AG04450 (cell line): ENCODE measurements around the gene F11. TPM values are rescaled to one million over a fixed set of nuclear protein-coding genes. Genes with fewer than 3 reads are reported as not detected.
"Not testable (repeated sequence)": the region's sequence is repeated elsewhere in the genome, so short reads cannot be mapped to it uniquely, and the experiment has no call there.

ENCODE experiments used
- CTCF ChIA-PET: fragments of 300-600, 350-600 bp; formaldehyde crosslinking; extraction: SDS; loops from one replicate; lab custom pipeline; 2022; ENCODE audit warnings: antibody characterized with exemption, inconsistent platforms; lab: Charles Lee
- POLR2A ChIA-PET: fragments of 350-600 bp; formaldehyde crosslinking; extraction: SDS; loops from one replicate; lab custom pipeline; 2021; ENCODE audit warnings: antibody characterized with exemption, inconsistent platforms; lab: Yijun Ruan, JAX
- DNase-seq: peaks from one replicate; pipeline ENCODE4 v3.0.0-alpha.2; 2011; ENCODE audit warnings: low read depth, low spot score
- H3K27ac ChIP-seq: one replicate; pipeline ENCODE4 v1.5.1; 2012; ENCODE audit warnings: low read depth, low read length, control low read depth
- H3K27me3 ChIP-seq: one replicate; pipeline ENCODE4 v1.6.0; 2012; ENCODE audit warnings: low read length; ENCODE audit not compliant: control insufficient read depth, insufficient read depth
- H3K4me3 ChIP-seq: 2 replicates; pipeline ENCODE4 v1.5.1; 2011; ENCODE audit warnings: mild to moderate bottlenecking, low read depth, low read length, control low read depth
- H3K9me3 ChIP-seq: 2 replicates; pipeline ENCODE4 v1.5.1; 2012; ENCODE audit warnings: low read length; ENCODE audit not compliant: control insufficient read depth, insufficient read depth
- CTCF ChIP-seq: IDR thresholded peaks from 2 replicates; pipeline ENCODE4 v1.5.1; 2011; ENCODE audit warnings: low read depth, low read length, control low read depth, inconsistent platforms
- polyA plus RNA-seq: library from polyadenylated mRNA; depleted of rRNA; stranded (reverse); fragments of >200 nt; gene quantifications from 2 replicates; pipeline ENCODE4 v1.2.3, GENCODE V29; 2011

Gene F11
- polyA plus RNA-seq, 1 experiment = not detected

GRCh38 chr4:186304216-186304615 lies 38.2 kb downstream of the F11 start:
- ChIA-PET CTCF (no interaction called here), POLR2A (no interaction called here)

GRCh38 chr4:186304866-186305505 lies 39.0 kb downstream of the F11 start:
- POLR2A ChIA-PET = no interaction called here
- no peaks in the 10 kb centered on the region for H3K27me3 ChIP-seq
- CTCF ChIA-PET = no interaction called here
- no peak for DNase-seq
- H3K27ac ChIP-seq = no peak overlapping the region
- no peaks in the 10 kb centered on the region for H3K9me3 ChIP-seq
- H3K4me3 ChIP-seq = no peak overlapping the region
- no peak for TF ChIP-seq CTCF

More at GRCh38 chr4:186304216-186304615, 38.2 kb downstream of the F11 start:
- DNase-seq = no peak
- Histone ChIP-seq H3K27ac (no peak overlapping the region), H3K9me3 (no peaks in the 10 kb centered on the region), H3K27me3 (no peaks in the 10 kb centered on the region), H3K4me3 (no peak overlapping the region)
- TF ChIP-seq CTCF = no peak

- ChIA-PET POLR2A (no interaction called here), CTCF (interaction anchor here (1.1 kb wide), 1 partner anchor 280 kb away, joined by 3 read pairs; no protein-coding TSS in a partner anchor)
- Histone ChIP-seq H3K27me3 (no peaks in the 10 kb centered on the region), H3K4me3 (no peak overlapping the region), H3K9me3 (no peaks in the 10 kb centered on the region), H3K27ac (no peak overlapping the region)
- TF ChIP-seq CTCF = no peak
- no peak for DNase-seq
Observed at GRCh38 chr4:186307497-186307896, 41.5 kb downstream of the F11 start.

GRCh38 chr4:186307916-186308315 lies 41.9 kb downstream of the F11 start:
- Histone ChIP-seq H3K27ac (no peak overlapping the region), H3K9me3 (no peaks in the 10 kb centered on the region), H3K27me3 (no peaks in the 10 kb centered on the region), H3K4me3 (no peak overlapping the region)
- POLR2A ChIA-PET = no interaction called here
- CTCF ChIA-PET = interaction anchor here (1.1 kb wide), 1 partner anchor 279 kb away, joined by 3 read pairs; no protein-coding TSS in a partner anchor
- no peak for TF ChIP-seq CTCF
- DNase-seq = no peak

- TF ChIP-seq CTCF = no peak
- DNase-seq = no peak
- ChIA-PET CTCF (no interaction called here), POLR2A (no interaction called here)
- H3K4me3 ChIP-seq = no peak overlapping the region
- H3K27me3 ChIP-seq = no peaks in the 10 kb centered on the region
- no peak overlapping the region for H3K27ac ChIP-seq
- no peaks in the 10 kb centered on the region for H3K9me3 ChIP-seq
Observed at GRCh38 chr4:186318481-186318880, 52.5 kb downstream of the F11 start.

GRCh38 chr4:186324660-186325059 lies 58.7 kb downstream of the F11 start:
- CTCF ChIA-PET, DNase-seq, POLR2A ChIA-PET: not testable (repeated sequence)

More at GRCh38 chr4:186324660-186325059, 58.7 kb downstream of the F11 start:
- not testable (repeated sequence) for H3K4me3 ChIP-seq, H3K27me3 ChIP-seq, H3K27ac ChIP-seq, H3K9me3 ChIP-seq
